HepG2 (cell line): Measurements from ENCODE around the gene IQUB. TPM values are rescaled to one million over a fixed set of nuclear protein-coding genes. Genes with fewer than 3 reads are reported as not detected.

Experiments
- CHD2 ChIP-seq: IDR thresholded peaks from 2 replicates; pipeline ENCODE4 v1.6.1; 2011; ENCODE audit warnings: low read depth, low read length, improper control_type of control experiment
- ELF1 ChIP-seq: sonication (generic); formaldehyde crosslinking; IDR thresholded peaks from 2 replicates; pipeline ENCODE4 v1.4.0; 2020; ENCODE audit warnings: missing genetic modification reagents
- HCFC1 ChIP-seq: fragments of 150-350 bp; IDR thresholded peaks from 2 replicates; pipeline ENCODE4 v1.6.1; 2014; ENCODE audit warnings: low read depth, low read length
- HOXA3 ChIP-seq: sonication (generic); formaldehyde crosslinking; IDR thresholded peaks from 2 replicates; pipeline ENCODE4 v1.5.0; 2020; ENCODE audit warnings: missing genetic modification reagents
- JARID2 ChIP-seq: sonication (generic); formaldehyde crosslinking; IDR thresholded peaks from 2 replicates; pipeline ENCODE4 v1.8.1; 2023; ENCODE audit warnings: missing genetic modification reagents, inconsistent platforms; ENCODE audit not compliant: insufficient replicate concordance
- KLF11 ChIP-seq: IDR thresholded peaks from 2 replicates; pipeline ENCODE4 v1.6.1; 2016; ENCODE audit warnings: missing compliant biosample characterization
- MXI1 ChIP-seq: IDR thresholded peaks from 3 replicates; pipeline ENCODE4 v1.6.1; 2012; ENCODE audit warnings: low read depth, low read length, inconsistent platforms, borderline replicate concordance
- PHF21A ChIP-seq: sonication (generic); formaldehyde crosslinking; IDR thresholded peaks from 2 replicates; pipeline ENCODE4 v1.5.0; 2020; ENCODE audit warnings: mild to moderate bottlenecking, missing genetic modification reagents
- POGK ChIP-seq: sonication (generic); formaldehyde crosslinking; conservative IDR thresholded peaks from 2 replicates; pipeline ENCODE4 v1.8.0; 2022; ENCODE audit warnings: mild to moderate bottlenecking, moderate library complexity, missing genetic modification reagents
- POLR2G ChIP-seq: fragments of 200-400 bp; formaldehyde crosslinking; IDR thresholded peaks from 2 replicates; pipeline ENCODE4 v1.6.1; 2018; ENCODE audit warnings: mild to moderate bottlenecking, low read depth, low read length, moderate library complexity
- SALL1 ChIP-seq: sonication (generic); formaldehyde crosslinking; IDR thresholded peaks from 2 replicates; pipeline ENCODE4 v1.8.0; 2022; ENCODE audit warnings: mild to moderate bottlenecking, missing genetic modification reagents
- SALL2 ChIP-seq: sonication (generic); formaldehyde crosslinking; IDR thresholded peaks from 2 replicates; pipeline ENCODE4 v1.8.1; 2023; ENCODE audit warnings: mild to moderate bottlenecking, missing genetic modification reagents, inconsistent platforms
- ZNF430 ChIP-seq: sonication (generic); formaldehyde crosslinking; IDR thresholded peaks from 2 replicates; pipeline ENCODE4 v1.9.0; 2021; ENCODE audit warnings: mild to moderate bottlenecking, missing genetic modification reagents
- ZNF598 ChIP-seq: sonication (generic); formaldehyde crosslinking; IDR thresholded peaks from 2 replicates; pipeline ENCODE4 v1.5.1; 2020; ENCODE audit warnings: mild to moderate bottlenecking, missing genetic modification reagents, borderline replicate concordance
- ZNF883 ChIP-seq: sonication (generic); formaldehyde crosslinking; IDR thresholded peaks from 2 replicates; pipeline ENCODE4 v1.5.1; 2020; ENCODE audit warnings: mild to moderate bottlenecking, missing genetic modification reagents; ENCODE audit errors: not compliant biosample characterization
- polyA plus RNA-seq, 8 experiments: library from polyadenylated mRNA; depleted of rRNA in 3 of 8; stranded (reverse) in 7 of 8; unstranded in 1 of 8; fragments of >200 nt; fragmentation: Illumina TruSeq in 4 of 8; extraction: Trizol in 4 of 8; gene quantifications; 2 replicates each; pipeline versions ENCODE4 v1.2.1 to v1.2.3, GENCODE V29; 2011 to 2016; ENCODE audit warnings: low read depth in 4 of 8, missing spikeins in 1 of 8, mixed read lengths in 1 of 8; ENCODE audit not compliant: insufficient read depth in 1 of 8
- total RNA-seq, 5 experiments: library from RNA; depleted of rRNA; stranded (reverse); fragments of >200 nt; fragmentation: Illumina TruSeq; extraction: Trizol; gene quantifications; 2 replicates each; pipeline ENCODE4 v1.2.3, GENCODE V29; 2016; ENCODE audit warnings: low read depth in 1 of 5
- TF ChIP-seq, protein P1 (sequence below): sonication (generic); formaldehyde crosslinking; IDR thresholded peaks from 2 replicates; pipeline ENCODE4 v1.5.1; 2020; ENCODE audit warnings: mild to moderate bottlenecking, moderate library complexity, missing genetic modification reagents
- TF ChIP-seq, protein P2 (sequence below), 2 experiments: sonication (generic) in 1 of 2; formaldehyde crosslinking in 1 of 2; IDR thresholded peaks; 2 replicates each; pipeline versions ENCODE4 v1.5.1 to v1.6.1; 2011 to 2020; ENCODE audit warnings: borderline replicate concordance in 1 of 2, low read depth in 1 of 2, low read length in 1 of 2, mild to moderate bottlenecking in 1 of 2, missing genetic modification reagents in 1 of 2, moderate library complexity in 1 of 2
- TF ChIP-seq, protein P3 (sequence below): sonication (generic); formaldehyde crosslinking; IDR thresholded peaks from 2 replicates; pipeline ENCODE4 v1.8.1; 2023; ENCODE audit warnings: mild to moderate bottlenecking, missing genetic modification reagents

Gene IQUB
- total and polyA plus RNA-seq, 2 of the 13 experiments (the other 11 are each of a cell fraction or from before 2014, with no cell fraction given), result 0.07 TPM; not detected in 1

GRCh38 chr7:123557398-123558288, 23.2 kb upstream of the IQUB start, which contains the start of gene NDUFA5 (continued):
- peak; percentile 32; the same call in 1 of the 2 replicates for TF ChIP-seq SALL2
- TF ChIP-seq, protein P1, sequence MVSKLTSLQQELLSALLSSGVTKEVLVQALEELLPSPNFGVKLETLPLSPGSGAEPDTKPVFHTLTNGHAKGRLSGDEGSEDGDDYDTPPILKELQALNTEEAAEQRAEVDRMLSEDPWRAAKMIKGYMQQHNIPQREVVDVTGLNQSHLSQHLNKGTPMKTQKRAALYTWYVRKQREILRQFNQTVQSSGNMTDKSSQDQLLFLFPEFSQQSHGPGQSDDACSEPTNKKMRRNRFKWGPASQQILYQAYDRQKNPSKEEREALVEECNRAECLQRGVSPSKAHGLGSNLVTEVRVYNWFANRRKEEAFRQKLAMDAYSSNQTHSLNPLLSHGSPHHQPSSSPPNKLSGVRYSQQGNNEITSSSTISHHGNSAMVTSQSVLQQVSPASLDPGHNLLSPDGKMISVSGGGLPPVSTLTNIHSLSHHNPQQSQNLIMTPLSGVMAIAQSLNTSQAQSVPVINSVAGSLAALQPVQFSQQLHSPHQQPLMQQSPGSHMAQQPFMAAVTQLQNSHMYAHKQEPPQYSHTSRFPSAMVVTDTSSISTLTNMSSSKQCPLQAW, result 0 out of 2 replicates have a peak, but pooled peaks have one; percentile 58
- TF ChIP-seq ZNF598 (CRISPR knock-in tag), result peak; percentile 74; the same call in 1 of the 2 replicates
- TF ChIP-seq ELF1, result peak; percentile 33; the same call in 1 of the 2 replicates
- no peak for TF ChIP-seq JARID2 (CRISPR knock-in tag)
- no peak for TF ChIP-seq PHF21A (CRISPR knock-in tag)
- peak; percentile 60 for TF ChIP-seq POGK
- TF ChIP-seq ZNF430 (CRISPR knock-in tag), result no peak
- TF ChIP-seq KLF11 (CRISPR knock-in tag), result peak; percentile 47; the same call in 1 of the 2 replicates
- peak; percentile 91; the same call in 2 of the 3 replicates for TF ChIP-seq MXI1
- peak; percentile 95 for TF ChIP-seq HOXA3 (CRISPR knock-in tag)
- TF ChIP-seq SALL1, result peak; percentile 69; the same call in 1 of the 2 replicates
- TF ChIP-seq, protein P2, sequence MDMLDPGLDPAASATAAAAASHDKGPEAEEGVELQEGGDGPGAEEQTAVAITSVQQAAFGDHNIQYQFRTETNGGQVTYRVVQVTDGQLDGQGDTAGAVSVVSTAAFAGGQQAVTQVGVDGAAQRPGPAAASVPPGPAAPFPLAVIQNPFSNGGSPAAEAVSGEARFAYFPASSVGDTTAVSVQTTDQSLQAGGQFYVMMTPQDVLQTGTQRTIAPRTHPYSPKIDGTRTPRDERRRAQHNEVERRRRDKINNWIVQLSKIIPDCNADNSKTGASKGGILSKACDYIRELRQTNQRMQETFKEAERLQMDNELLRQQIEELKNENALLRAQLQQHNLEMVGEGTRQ (IDR thresholded peaks at IDR 0.05; ENCODE audit: low read depth, low read length), result no peak
- TF ChIP-seq, protein P2 (CRISPR knock-in tag; IDR thresholded peaks at IDR 0.05; ENCODE audit: borderline replicate concordance), result no peak
- peak; percentile 80 for TF ChIP-seq POLR2G
- peak; percentile 37 for TF ChIP-seq ZNF883 (CRISPR knock-in tag)
- TF ChIP-seq, protein P3, sequence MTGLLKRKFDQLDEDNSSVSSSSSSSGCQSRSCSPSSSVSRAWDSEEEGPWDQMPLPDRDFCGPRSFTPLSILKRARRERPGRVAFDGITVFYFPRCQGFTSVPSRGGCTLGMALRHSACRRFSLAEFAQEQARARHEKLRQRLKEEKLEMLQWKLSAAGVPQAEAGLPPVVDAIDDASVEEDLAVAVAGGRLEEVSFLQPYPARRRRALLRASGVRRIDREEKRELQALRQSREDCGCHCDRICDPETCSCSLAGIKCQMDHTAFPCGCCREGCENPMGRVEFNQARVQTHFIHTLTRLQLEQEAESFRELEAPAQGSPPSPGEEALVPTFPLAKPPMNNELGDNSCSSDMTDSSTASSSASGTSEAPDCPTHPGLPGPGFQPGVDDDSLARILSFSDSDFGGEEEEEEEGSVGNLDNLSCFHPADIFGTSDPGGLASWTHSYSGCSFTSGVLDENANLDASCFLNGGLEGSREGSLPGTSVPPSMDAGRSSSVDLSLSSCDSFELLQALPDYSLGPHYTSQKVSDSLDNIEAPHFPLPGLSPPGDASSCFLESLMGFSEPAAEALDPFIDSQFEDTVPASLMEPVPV (CRISPR knock-in tag), result peak; percentile 68; the same call in 1 of the 2 replicates
- TF ChIP-seq HCFC1, result peak; percentile 63; the same call in 1 of the 2 replicates
- TF ChIP-seq CHD2, result no peak
